Coronary artery (tissue), 2 donors: Measurements from ENCODE around the gene AP1G2.

ENCODE experiments used
- DNase-seq: peaks from one replicate; pipeline ENCODE4 v3.0.0-alpha.2; 2017; ENCODE audit warnings: low spot score
- H3K27ac ChIP-seq, 2 donors: fragments of 200-600 bp; sonication (generic); one replicate each; pipeline ENCODE4 v1.5.1; 2016 to 2019
- H3K4me3 ChIP-seq: fragments of 200-600 bp; sonication (generic); 2 replicates; pipeline ENCODE4 v1.5.1; 2016; ENCODE audit warnings: mild to moderate bottlenecking, moderate library complexity
- TF ChIP-seq, protein P1 (sequence below): fragments of 200-600 bp; sonication (generic); IDR thresholded peaks from one replicate; pipeline ENCODE4 v1.5.1; 2019; ENCODE audit warnings: antibody characterized with exemption

The AP1G2 gene

DNA sequence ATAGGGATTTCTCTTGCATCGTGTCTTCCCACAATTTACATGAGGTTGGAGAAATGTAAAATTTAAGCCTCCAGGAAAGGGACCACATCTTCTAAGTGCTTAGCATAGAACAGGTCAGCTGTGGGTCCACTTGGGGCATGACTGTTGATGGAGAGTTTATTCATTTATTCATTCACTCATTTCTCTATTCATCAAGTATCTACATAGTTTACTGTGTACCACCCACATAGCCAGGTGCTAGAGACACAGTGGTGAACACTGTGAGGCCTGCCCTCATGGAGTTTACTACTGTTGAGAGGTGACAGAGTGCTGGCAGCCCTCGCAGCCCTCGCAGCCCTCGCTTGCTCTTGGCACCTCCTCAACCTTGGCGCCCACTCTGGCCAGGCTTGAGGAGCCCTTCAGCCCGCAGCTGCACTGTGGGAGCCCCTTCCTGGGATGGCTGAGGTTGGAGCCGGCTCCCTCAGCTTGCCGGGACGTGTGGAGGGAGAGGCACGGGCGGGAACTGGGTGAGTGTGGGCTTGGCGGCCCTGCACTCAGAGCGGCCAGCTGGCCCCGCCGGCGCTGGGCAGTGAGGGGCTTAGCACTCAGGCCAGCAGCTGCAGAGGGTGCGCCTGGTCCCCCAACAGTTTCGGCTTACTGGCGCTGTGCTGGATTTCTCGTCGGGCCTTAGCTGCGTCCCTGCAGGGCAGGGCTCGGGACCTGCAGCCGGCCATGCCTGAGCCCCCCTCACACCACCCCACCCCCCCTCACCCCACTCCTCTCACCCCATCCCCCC, 12.7 kb upstream of the AP1G2 start:
- no peak overlapping the region for H3K27ac ChIP-seq
- DNase-seq, result no peak
- no peak overlapping the region for H3K4me3 ChIP-seq
- TF ChIP-seq, protein P1, sequence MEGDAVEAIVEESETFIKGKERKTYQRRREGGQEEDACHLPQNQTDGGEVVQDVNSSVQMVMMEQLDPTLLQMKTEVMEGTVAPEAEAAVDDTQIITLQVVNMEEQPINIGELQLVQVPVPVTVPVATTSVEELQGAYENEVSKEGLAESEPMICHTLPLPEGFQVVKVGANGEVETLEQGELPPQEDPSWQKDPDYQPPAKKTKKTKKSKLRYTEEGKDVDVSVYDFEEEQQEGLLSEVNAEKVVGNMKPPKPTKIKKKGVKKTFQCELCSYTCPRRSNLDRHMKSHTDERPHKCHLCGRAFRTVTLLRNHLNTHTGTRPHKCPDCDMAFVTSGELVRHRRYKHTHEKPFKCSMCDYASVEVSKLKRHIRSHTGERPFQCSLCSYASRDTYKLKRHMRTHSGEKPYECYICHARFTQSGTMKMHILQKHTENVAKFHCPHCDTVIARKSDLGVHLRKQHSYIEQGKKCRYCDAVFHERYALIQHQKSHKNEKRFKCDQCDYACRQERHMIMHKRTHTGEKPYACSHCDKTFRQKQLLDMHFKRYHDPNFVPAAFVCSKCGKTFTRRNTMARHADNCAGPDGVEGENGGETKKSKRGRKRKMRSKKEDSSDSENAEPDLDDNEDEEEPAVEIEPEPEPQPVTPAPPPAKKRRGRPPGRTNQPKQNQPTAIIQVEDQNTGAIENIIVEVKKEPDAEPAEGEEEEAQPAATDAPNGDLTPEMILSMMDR, result no peak

DNA sequence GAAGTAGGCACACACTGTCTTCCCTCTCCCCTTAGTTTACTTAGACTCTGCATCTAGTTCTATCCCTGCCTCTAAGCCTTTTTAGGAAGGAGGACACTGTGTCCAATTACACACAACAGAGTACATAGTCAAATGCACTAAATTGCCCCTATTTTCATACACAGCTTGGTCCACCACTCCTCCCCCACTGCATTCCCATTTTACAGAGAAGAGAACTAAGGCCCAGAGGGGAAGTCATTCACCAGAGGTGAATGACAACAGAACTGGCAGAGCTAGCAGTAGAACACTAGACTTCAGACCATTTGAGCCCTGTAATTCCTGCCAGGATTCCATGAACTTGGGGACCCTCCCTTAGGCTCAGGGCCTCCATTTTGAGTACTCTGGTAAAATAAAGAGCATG, 12.1 kb upstream of the AP1G2 start:
- no peak overlapping the region for H3K4me3 ChIP-seq
- H3K27ac ChIP-seq, result no peak overlapping the region
- TF ChIP-seq, protein P1, result no peak
- DNase-seq, result no peak

DNA sequence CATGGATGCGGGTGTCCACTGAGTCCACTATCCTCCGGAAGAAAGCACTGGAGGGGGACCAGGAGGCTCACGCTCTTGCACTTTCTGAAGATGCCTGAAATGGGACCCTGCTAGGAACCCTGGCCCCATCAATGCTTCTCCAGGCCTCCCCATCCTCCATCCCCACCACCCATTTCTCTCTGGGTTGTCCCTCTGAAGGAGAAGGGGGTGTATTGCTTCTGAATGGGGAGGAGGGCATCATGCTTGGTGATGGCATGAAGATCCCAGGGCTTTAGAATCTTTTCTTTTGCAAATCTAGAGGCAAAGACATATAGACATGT, 11.7 kb upstream of the AP1G2 start:
- TF ChIP-seq, protein P1, result no peak
- no peak overlapping the region for H3K27ac ChIP-seq

DNA sequence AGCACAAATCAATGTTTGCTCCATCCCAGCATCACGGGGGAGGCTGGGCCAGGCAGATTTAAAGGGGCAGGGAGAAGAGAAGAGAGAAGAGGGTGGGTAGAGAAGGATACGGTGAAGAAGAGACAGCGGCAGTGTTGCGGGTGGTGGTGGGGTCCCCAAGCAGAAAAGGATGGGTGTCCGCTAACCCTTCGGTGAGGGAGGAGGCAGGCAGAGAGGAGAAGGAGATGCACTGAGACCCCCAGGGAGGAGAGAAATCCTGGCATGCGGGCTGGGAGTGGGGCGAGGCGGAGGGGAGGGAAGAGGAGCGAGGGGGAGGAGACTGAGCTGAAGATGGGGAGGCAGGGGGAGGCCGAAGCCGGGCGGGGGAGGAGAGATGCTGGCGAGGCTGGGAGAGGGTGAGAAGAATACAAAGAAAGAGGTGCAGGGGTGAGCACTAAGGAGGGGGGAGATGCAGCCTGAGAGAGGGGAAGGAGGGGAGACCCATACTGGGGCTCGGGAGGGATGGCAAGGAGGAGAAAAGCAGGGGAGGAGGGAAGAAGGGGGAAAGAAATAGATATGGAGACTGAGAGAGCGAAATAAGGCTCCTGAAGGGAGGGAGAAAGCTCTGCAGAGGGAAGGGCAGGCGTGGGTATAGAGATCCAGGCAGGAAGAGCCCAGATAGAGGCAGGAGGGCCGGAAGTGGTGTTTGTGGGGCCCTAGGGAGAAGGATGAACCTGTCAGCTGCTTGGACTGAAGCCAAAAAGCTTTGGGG, 11.1 kb upstream of the AP1G2 start, which contains the start of gene JPH4:
Gene JPH4 (minus strand): TSS at position 231 of the 751 bp plus-strand sequence. CDS start 1,337 bp downstream, outside the sequence.
- no peak for DNase-seq
- Histone ChIP-seq H3K27ac (no peak within 1 kb of the TSS), H3K4me3 (peak within 1 kb of the TSS; percentile 63)
- TF ChIP-seq, protein P1, result no peak

More for the DNA sequence above, 11.7 kb upstream of the AP1G2 start:
- DNase-seq, result no peak
- H3K4me3 ChIP-seq, result no peak overlapping the region

DNA sequence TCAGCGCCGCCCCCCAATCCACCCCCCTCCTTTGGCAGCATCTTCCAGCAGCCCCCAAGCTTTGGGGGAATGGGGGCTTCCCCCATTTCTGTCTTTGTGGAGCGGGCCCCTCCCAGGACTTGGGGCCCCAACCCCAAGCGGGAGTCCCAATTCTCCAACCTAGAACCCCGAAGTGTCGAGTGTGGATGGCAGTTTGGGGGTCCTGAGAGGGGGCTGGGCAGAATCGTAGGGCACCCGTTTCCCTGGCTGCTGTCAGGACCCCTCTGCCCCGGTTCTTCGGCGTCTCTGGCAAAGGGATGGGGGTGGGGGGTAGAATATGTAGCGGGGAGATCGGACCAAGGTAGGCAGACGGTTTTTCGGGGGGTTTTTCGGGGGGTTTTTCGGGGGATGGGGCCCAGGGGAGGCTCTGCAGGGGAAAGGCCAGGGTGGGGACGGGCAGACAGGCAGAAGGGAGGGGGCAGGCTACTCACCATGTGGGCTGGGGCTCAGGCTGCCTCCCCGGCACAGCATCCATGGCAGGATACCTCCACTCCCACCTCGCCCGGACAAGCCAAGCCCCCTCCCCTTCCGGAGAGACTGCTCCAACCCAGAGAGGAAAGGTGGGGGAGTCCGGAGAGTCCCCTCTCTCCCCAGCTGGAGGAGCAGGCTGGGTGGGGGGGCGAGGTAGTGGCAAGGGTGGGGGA, 10.3 kb upstream of the AP1G2 start:
- no peak for DNase-seq
- peak overlapping the region; percentile 63 for H3K4me3 ChIP-seq

DNA sequence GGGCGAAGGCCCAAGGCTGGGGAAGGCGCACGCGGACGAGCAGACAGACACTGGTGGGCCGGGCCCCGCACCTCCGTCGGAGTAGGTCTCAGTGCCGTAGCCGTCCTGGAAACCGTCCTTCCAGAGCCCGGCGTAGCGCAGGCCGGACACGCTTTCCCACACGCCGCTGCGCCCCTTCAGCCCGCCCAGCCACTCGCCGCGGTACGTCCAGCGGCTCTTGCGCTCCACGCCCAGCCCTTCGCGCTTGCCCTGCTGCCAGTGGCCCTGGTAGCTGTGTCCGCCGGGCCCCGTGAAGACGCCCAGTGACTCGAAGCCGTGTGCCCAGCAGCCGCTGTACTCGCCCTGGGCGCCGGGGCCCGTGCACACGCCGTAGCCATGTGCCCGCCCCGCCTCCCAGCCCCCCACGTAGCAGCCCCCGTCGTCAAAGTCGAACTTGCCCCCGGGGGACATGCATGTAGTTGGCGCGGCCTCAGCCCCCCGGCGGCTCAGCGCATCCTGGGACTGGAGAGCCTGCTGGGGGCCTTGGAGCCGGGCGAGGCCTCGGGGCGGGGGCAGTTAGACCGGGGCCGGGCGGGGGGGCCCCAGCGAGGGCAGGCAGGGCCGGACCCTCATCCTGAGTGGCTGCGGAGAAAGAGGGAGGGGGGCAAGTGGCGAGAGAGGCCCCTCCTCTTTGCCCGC, 9.6 kb upstream of the AP1G2 start:
- no peak overlapping the region for H3K27ac ChIP-seq
- DNase-seq, result no peak
- TF ChIP-seq, protein P1, result no peak
- peak overlapping the region; percentile 63 for H3K4me3 ChIP-seq

More for the DNA sequence above, 10.3 kb upstream of the AP1G2 start:
- no peak overlapping the region for H3K27ac ChIP-seq
- TF ChIP-seq, protein P1, result no peak
